GM18498 (cell line): ENCODE data around the gene IL1RAPL1.

Experiments
- ATAC-seq: cut with Tn5 transposase; IDR thresholded peaks from one replicate; pipeline ENCODE4 v1.9.1; 2021; ENCODE audit warnings: mild to moderate bottlenecking, moderate library complexity; ENCODE audit not compliant: unreplicated experiment

Gene IL1RAPL1

GRCh38 chrX:29382811-29383210 lies 795.6 kb downstream of the IL1RAPL1 start:
- no peak for ATAC-seq

GRCh38 chrX:29388509-29388908 lies 801.3 kb downstream of the IL1RAPL1 start:
- no peak for ATAC-seq

GRCh38 chrX:29397506-29397905 lies 810.3 kb downstream of the IL1RAPL1 start:
- no peak for ATAC-seq

GRCh38 chrX:29407357-29407756 lies 820.1 kb downstream of the IL1RAPL1 start:
- ATAC-seq: no peak

- ATAC-seq: peak; percentile 70
Observed at GRCh38 chrX:29419774-29420553, 832.7 kb downstream of the IL1RAPL1 start.

- no peak for ATAC-seq
Observed at GRCh38 chrX:29422034-29422433, 834.8 kb downstream of the IL1RAPL1 start.

- ATAC-seq: no peak
Observed at GRCh38 chrX:29431895-29432294, 844.6 kb downstream of the IL1RAPL1 start.

- ATAC-seq: no peak
Observed at GRCh38 chrX:29432534-29432933, 845.3 kb downstream of the IL1RAPL1 start.

- ATAC-seq: no peak
Observed at GRCh38 chrX:29434939-29435338, 847.7 kb downstream of the IL1RAPL1 start.

- ATAC-seq: no peak
Observed at GRCh38 chrX:29435396-29435795, 848.1 kb downstream of the IL1RAPL1 start.

- no peak for ATAC-seq
Observed at GRCh38 chrX:29447867-29448266, 860.6 kb downstream of the IL1RAPL1 start.

- no peak for ATAC-seq
Observed at GRCh38 chrX:29453333-29453732, 866.1 kb downstream of the IL1RAPL1 start.

- no peak for ATAC-seq
Observed at GRCh38 chrX:29455702-29456101, 868.5 kb downstream of the IL1RAPL1 start.

- no peak for ATAC-seq
Observed at GRCh38 chrX:29461039-29461438, 873.8 kb downstream of the IL1RAPL1 start.

GRCh38 chrX:29466456-29466855 lies 879.2 kb downstream of the IL1RAPL1 start:
- ATAC-seq: no peak

- no peak for ATAC-seq
Observed at GRCh38 chrX:29468911-29469494, 881.8 kb downstream of the IL1RAPL1 start.

GRCh38 chrX:29470030-29470429 lies 882.8 kb downstream of the IL1RAPL1 start:
- ATAC-seq: no peak

GRCh38 chrX:29471829-29472228 lies 884.6 kb downstream of the IL1RAPL1 start:
- no peak for ATAC-seq

- ATAC-seq: peak; percentile 52
Observed at GRCh38 chrX:29477878-29478277, 890.6 kb downstream of the IL1RAPL1 start.

GRCh38 chrX:29478336-29479069 lies 891.3 kb downstream of the IL1RAPL1 start:
- ATAC-seq: peak; percentile 88

- ATAC-seq: no peak
Observed at GRCh38 chrX:29487214-29487613, 900.0 kb downstream of the IL1RAPL1 start.

- ATAC-seq: no peak
Observed at GRCh38 chrX:29487714-29488113, 900.5 kb downstream of the IL1RAPL1 start.
